H1 (cell line): ENCODE results near the gene EMD. TPM values are rescaled to one million over a fixed set of nuclear protein-coding genes. Genes with fewer than 3 reads are reported as not detected.

Source experiments
- CTCF ChIA-PET: fragments of 300-600 bp; sonication (Branson Sonifier 250); formaldehyde crosslinking; loops from one replicate; lab custom pipeline; 2021; ENCODE audit not compliant: partially characterized antibody; lab: Charles Lee
- POLR2A ChIA-PET: fragments of 300-600 bp; sonication (Branson Sonifier 250); formaldehyde crosslinking; loops from one replicate; lab custom pipeline; 2021; ENCODE audit warnings: inconsistent platforms; ENCODE audit not compliant: partially characterized antibody; lab: Charles Lee
- DNase-seq, 2 experiments: peaks; one replicate each; pipeline versions ENCODE4 v3.0.0 to v3.0.0-alpha.2; 2010 to 2022; ENCODE audit warnings: low spot score in 2 of 2, low read depth in 1 of 2, mixed read lengths in 1 of 2
- FAIRE-seq: peaks from 2 replicates; lab custom pipeline; 2011; peaks lifted over from hg19 to GRCh38; lab: Jason Lieb, UNC
- H2AFZ ChIP-seq: 2 replicates; pipeline ENCODE4 v1.8.1; 2012; ENCODE audit warnings: low read length, inconsistent platforms
- H2AK5ac ChIP-seq: 2 replicates; pipeline ENCODE4 v1.6.1; 2013; ENCODE audit warnings: low read depth, low read length
- H2BK120ac ChIP-seq: replicated peaks from 2 replicates; pipeline ENCODE3; 2013; ENCODE audit warnings: low read depth, low read length, inconsistent platforms
- H2BK12ac ChIP-seq: 2 replicates; pipeline ENCODE4 v1.6.1; 2013; ENCODE audit warnings: low read depth, low read length
- H2BK15ac ChIP-seq: 2 replicates; pipeline ENCODE4 v1.6.1; 2013; ENCODE audit warnings: low read length
- H2BK20ac ChIP-seq: 2 replicates; pipeline ENCODE4 v1.6.1; 2013; ENCODE audit warnings: low read length
- H2BK5ac ChIP-seq: 2 replicates; pipeline ENCODE4 v1.6.1; 2013; ENCODE audit warnings: low read depth, low read length
- H3K14ac ChIP-seq: 2 replicates; pipeline ENCODE4 v1.6.1; 2013; ENCODE audit warnings: inconsistent platforms; ENCODE audit not compliant: insufficient read length
- H3K18ac ChIP-seq: 2 replicates; pipeline ENCODE4 v1.6.1; 2013; ENCODE audit warnings: low read length; ENCODE audit errors: extremely low read depth
- H3K23ac ChIP-seq: 2 replicates; pipeline ENCODE4 v1.6.1; 2013; ENCODE audit warnings: inconsistent platforms; ENCODE audit not compliant: insufficient read length
- H3K23me2 ChIP-seq: 2 replicates; pipeline ENCODE4 v1.6.1; 2013; ENCODE audit warnings: low read depth, low read length
- H3K27ac ChIP-seq: 2 replicates; pipeline ENCODE4 v1.6.1; 2011; ENCODE audit warnings: low read depth, low read length, inconsistent platforms
- H3K27me3 ChIP-seq, 4 experiments: replicated peaks in 1 of 4; 1 replicate in 1 of 4; 2 replicates in 3 of 4; pipeline versions ENCODE4 v1.6.1 to v1.8.1; 2011 to 2013; ENCODE audit warnings: low read length in 3 of 4, mild to moderate bottlenecking in 3 of 4, inconsistent platforms in 2 of 4, mixed read lengths in 2 of 4, moderate library complexity in 1 of 4; ENCODE audit not compliant: control insufficient read depth in 3 of 4, insufficient read depth in 3 of 4; ENCODE audit errors: extremely low read depth in 1 of 4
- H3K36me3 ChIP-seq, 4 experiments: 2 replicates each; pipeline versions ENCODE4 v1.6.1 to v1.8.1; 2011 to 2013; ENCODE audit warnings: mild to moderate bottlenecking in 4 of 4, low read length in 3 of 4, moderate library complexity in 2 of 4, control low read depth in 1 of 4, inconsistent platforms in 1 of 4; ENCODE audit not compliant: insufficient read depth in 4 of 4, control insufficient read depth in 2 of 4
- H3K4ac ChIP-seq: replicated peaks from 2 replicates; pipeline ENCODE3; 2013; ENCODE audit warnings: low read length, low read depth, mixed read lengths, inconsistent platforms; ENCODE audit not compliant: insufficient read length
- H3K4me1 ChIP-seq, 4 experiments: replicated peaks in 1 of 4; 1 replicate in 1 of 4; 2 replicates in 3 of 4; pipeline versions ENCODE4 v1.6.1 to v1.8.1; 2011 to 2013; ENCODE audit warnings: low read length in 3 of 4, inconsistent platforms in 2 of 4, mixed read lengths in 1 of 4; ENCODE audit not compliant: insufficient read depth in 4 of 4, control insufficient read depth in 3 of 4
- H3K4me2 ChIP-seq, 2 experiments: 2 replicates each; pipeline versions ENCODE4 v1.6.1 to v1.8.1; 2011 to 2013; ENCODE audit warnings: low read depth in 2 of 2, low read length in 2 of 2, control low read depth in 1 of 2, inconsistent platforms in 1 of 2, mild to moderate bottlenecking in 1 of 2; ENCODE audit not compliant: insufficient read depth in 1 of 2
- H3K4me3 ChIP-seq, 4 experiments: fragments of 200-600, 300-600 bp in 1 of 4; sonication (generic), shearing (Covaris generic), sonication (Bioruptor Twin) in 1 of 4; 2 replicates each; pipeline versions ENCODE4 v1.5.1 to v1.8.1; 2011 to 2016; ENCODE audit warnings: low read length in 4 of 4, low read depth in 3 of 4, control low read depth in 2 of 4, inconsistent platforms in 2 of 4, mild to moderate bottlenecking in 2 of 4, mixed read lengths in 1 of 4, moderate library complexity in 1 of 4; ENCODE audit not compliant: insufficient read depth in 2 of 4; ENCODE audit errors: extremely low read depth in 1 of 4
- H3K56ac ChIP-seq: replicated peaks from 2 replicates; pipeline ENCODE3; 2013; ENCODE audit warnings: low read depth, mild to moderate bottlenecking, mixed read lengths, low read length, inconsistent platforms; ENCODE audit not compliant: insufficient read length
- H3K79me1 ChIP-seq: 2 replicates; pipeline ENCODE4 v1.6.1; 2013; ENCODE audit warnings: low read depth, low read length, control low read depth
- H3K79me2 ChIP-seq, 2 experiments: 2 replicates each; pipeline versions ENCODE4 v1.6.1 to v1.8.1; 2012 to 2013; ENCODE audit warnings: low read length in 2 of 2, mild to moderate bottlenecking in 2 of 2, inconsistent platforms in 1 of 2; ENCODE audit not compliant: insufficient read depth in 2 of 2, control insufficient read depth in 1 of 2
- H3K9ac ChIP-seq, 4 experiments: replicated peaks in 1 of 4; 1 replicate in 1 of 4; 2 replicates in 3 of 4; pipeline versions ENCODE4 v1.6.1 to v1.8.1; 2011 to 2013; ENCODE audit warnings: low read depth in 3 of 4, low read length in 3 of 4, control low read depth in 2 of 4, mild to moderate bottlenecking in 2 of 4, moderate library complexity in 2 of 4, inconsistent platforms in 1 of 4; ENCODE audit errors: extremely low read depth in 1 of 4
- H3K9me3 ChIP-seq, 2 experiments: 2 replicates each; pipeline versions ENCODE4 v1.6.1 to v1.8.1; 2012 to 2013; ENCODE audit warnings: mild to moderate bottlenecking in 2 of 2, moderate library complexity in 2 of 2, control low read depth in 1 of 2, inconsistent platforms in 1 of 2, low read depth in 1 of 2, low read length in 1 of 2, mixed read lengths in 1 of 2; ENCODE audit not compliant: insufficient read depth in 2 of 2
- H4K20me1 ChIP-seq, 2 experiments: replicated peaks in 1 of 2; 2 replicates each; pipeline versions ENCODE3 to v1.8.1; 2011 to 2013; ENCODE audit warnings: inconsistent platforms in 2 of 2, low read length in 2 of 2, mild to moderate bottlenecking in 1 of 2; ENCODE audit not compliant: insufficient read depth in 2 of 2, control insufficient read depth in 1 of 2
- H4K5ac ChIP-seq: 2 replicates; pipeline ENCODE4 v1.6.1; 2013; ENCODE audit warnings: low read length, low read depth, mixed read lengths, inconsistent platforms; ENCODE audit not compliant: insufficient read length
- H4K8ac ChIP-seq: 2 replicates; pipeline ENCODE4 v1.8.0; 2013; ENCODE audit warnings: mild to moderate bottlenecking, moderate library complexity, low read length, inconsistent platforms; ENCODE audit not compliant: insufficient read depth; ENCODE audit errors: extremely low read depth
- H4K91ac ChIP-seq: replicated peaks from 2 replicates; pipeline ENCODE3; 2013; ENCODE audit warnings: low read length, mixed read lengths, inconsistent platforms; ENCODE audit not compliant: insufficient read length
- CBX8 ChIP-seq: fragments of 300-800, 300-1000 bp; sonication (generic); IDR thresholded peaks from 2 replicates; pipeline ENCODE4 v1.7.1; 2016; ENCODE audit warnings: low read depth, low read length, borderline replicate concordance
- POLR2A ChIP-seq, 2 experiments: IDR thresholded peaks; 1 replicate in 1 of 2; 2 replicates in 1 of 2; pipeline ENCODE4 v1.6.1; 2011; ENCODE audit warnings: low read depth in 2 of 2, low read length in 2 of 2, mild to moderate bottlenecking in 2 of 2; ENCODE audit errors: control extremely low read depth in 1 of 2
- POLR2AphosphoS5 ChIP-seq: IDR thresholded peaks from 2 replicates; pipeline ENCODE4 v1.6.1; 2011; ENCODE audit warnings: low read depth, low read length
- WGBS, 2 experiments: shearing (Covaris generic) in 1 of 2; methylation state at CpG; one replicate each; pipeline versions ENCODE4 v1.1.6 to v1.1.7; 2013 to 2015; ENCODE audit warnings: low lambda C conversion rate in 2 of 2, mixed read lengths in 2 of 2, inconsistent platforms in 1 of 2, low coverage in 1 of 2, missing lambda C conversion rate in 1 of 2; ENCODE audit not compliant: insufficient replicate concordance in 2 of 2, insufficient coverage in 1 of 2, insufficient read length in 1 of 2; ENCODE audit errors: extremely low coverage in 1 of 2, missing lambda C conversion rate in 1 of 2; 5-methylcytosine and 5-hydroxymethylcytosine counted together
- polyA plus RNA-seq, 7 experiments: library from polyadenylated mRNA; depleted of rRNA in 3 of 7; stranded (reverse) in 5 of 7; unstranded in 2 of 7; fragments of >200 nt in 5 of 7; fragments of 200-250 nt in 2 of 7; gene quantifications; 1 replicate in 5 of 7; 2 replicates in 1 of 7; 4 replicates in 1 of 7; pipeline versions ENCODE4 v1.2.1 to v1.2.3, GENCODE V29; 2011 to 2013; ENCODE audit warnings: missing spikeins in 2 of 7, mixed read lengths in 2 of 7
- total RNA-seq: library from RNA; stranded (reverse); fragmentation: NEBNext Ultra II Directional; extraction: Animal tissue kit (Norgen Biotek cat#: 25700); gene quantifications from 2 replicates; pipeline ENCODE4 v1.2.1, GENCODE V29; 2021

EMD gene
- total and polyA plus RNA-seq, 2 of the 8 experiments (the other 6 are each of a cell fraction or from before 2014, with no cell fraction given): 45.5 to 109 TPM

DNA sequence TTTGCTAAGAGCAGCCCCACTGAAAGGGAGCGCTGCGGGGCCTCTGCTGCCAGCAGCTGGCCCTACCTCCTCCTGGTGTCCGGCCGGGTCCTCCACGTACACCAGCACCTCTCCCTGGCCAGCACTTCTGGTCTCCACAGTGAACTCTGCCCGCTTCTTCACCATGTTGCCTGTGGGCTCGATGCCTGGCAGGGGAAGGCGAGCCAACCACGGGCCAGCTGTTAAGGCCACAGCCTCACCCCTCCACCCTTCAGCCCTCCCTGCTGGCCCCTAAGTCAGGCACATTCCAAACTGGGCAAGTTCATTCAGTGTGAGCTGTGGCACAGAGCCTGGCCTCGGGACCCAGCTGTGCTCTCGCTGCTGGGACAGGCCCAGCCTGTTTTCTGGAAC lies 12.4 kb upstream of the EMD start:
- Histone ChIP-seq H3K18ac (no peak overlapping the region), H3K4me2 (no peak overlapping the region), H3K14ac (no peak overlapping the region), H2BK15ac (no peak overlapping the region), H2BK5ac (no peak overlapping the region; the same call in 1 of the 2 replicates), H2AFZ (no peak overlapping the region), H3K9me3 (no peaks in the 10 kb centered on the region), H3K79me2 (peaks cover 8 to 58% of the 10 kb centered on the region in 2 experiments; a peak in 3 of 4 replicates), H3K23ac (no peak overlapping the region), H2BK20ac (no peak overlapping the region), H3K27ac (no peak overlapping the region; the same call in 1 of the 2 replicates), H3K4me3 (no peak overlapping the region), H3K9ac (no peak overlapping the region), H2BK12ac (no peak overlapping the region), H3K4me1 (peaks cover 0 to 6% (median 3%) of the 10 kb centered on the region in 4 experiments; a peak in 3 of 7 replicates), H2AK5ac (no peak overlapping the region), H4K20me1 (peaks cover 20 to 37% of the 10 kb centered on the region in 2 experiments), H4K5ac (no peak overlapping the region), H3K27me3 (no peaks in the 10 kb centered on the region), H3K56ac (no peak overlapping the region), H4K8ac (peak overlapping the region; percentile 28; the same call in 1 of the 2 replicates), H4K91ac (no peak overlapping the region), H3K79me1 (peaks cover 3% of the 10 kb centered on the region; the same call in 1 of the 2 replicates), H3K36me3 (peaks cover 30 to 72% (median 53%) of the 10 kb centered on the region in 4 experiments), H2BK120ac (no peak overlapping the region), H3K4ac (no peak overlapping the region), H3K23me2 (peaks cover 3% of the 10 kb centered on the region; the same call in 1 of the 2 replicates)
- 98% methylated on average over 7 of the region's 11 CpGs; no CpG with 5 or more reads in 1 of the 2 experiments for WGBS, 2 experiments
- ChIA-PET POLR2A (interaction anchor here (0.9 to 11.8 kb wide), 3 partner anchors 12 to 393 kb away, joined by 3 to 348 read pairs (median 104); partner anchors contain the start of gene EMD), CTCF (no interaction called here)
- DNase-seq (no peak), FAIRE-seq (no peak)
- TF ChIP-seq CBX8: no peak
- peak; percentile 76 for TF ChIP-seq POLR2AphosphoS5
- TF ChIP-seq POLR2A (IDR thresholded peaks at IDR 0.05; ENCODE audit: control extremely low read depth in 1 of 2, low read depth in 2 of 2, low read length in 2 of 2): peak in 1 of 2 experiments; percentile 9; a peak in 1 of 3 replicates
